Activated CD8-positive, alpha-beta T cell treated with anti-CD3 and anti-CD28 coated beads for 36 hours (primary cell): ENCODE measurements around the gene JOSD1. TPM values are rescaled to one million over a fixed set of nuclear protein-coding genes. Genes with fewer than 3 reads are reported as not detected.

Source experiments
- ATAC-seq: fragments of 200-7000 bp; cut with Tn5 transposase; one replicate; pipeline ENCODE4 v1.10.0; 2021; ENCODE audit warnings: mild to moderate bottlenecking, moderate library complexity
- CTCF ChIA-PET: fragments of 350-600 bp; sonication (Branson Sonifier 250); formaldehyde crosslinking; loops from one replicate; lab custom pipeline; 2021; ENCODE audit warnings: antibody characterized with exemption; lab: Charles Lee
- POLR2A ChIA-PET: fragments of 350-600 bp; sonication (Branson Sonifier 250); formaldehyde crosslinking; loops from one replicate; lab custom pipeline; 2021; ENCODE audit warnings: antibody characterized with exemption; lab: Charles Lee
- DNase-seq: peaks from one replicate; pipeline ENCODE4 v3.0.0-alpha.2; 2020
- H3K27ac Mint-ChIP-seq: one replicate; pipeline ENCODE4 v1.8.0; 2021; ENCODE audit warnings: mild to moderate bottlenecking, mixed read lengths
- H3K27me3 Mint-ChIP-seq: one replicate; pipeline ENCODE4 v1.8.0; 2021; ENCODE audit warnings: mixed read lengths
- H3K36me3 Mint-ChIP-seq: one replicate; pipeline ENCODE4 v1.8.0; 2021; ENCODE audit warnings: low read depth, mixed read lengths
- H3K4me1 Mint-ChIP-seq: one replicate; pipeline ENCODE4 v1.8.0; 2021; ENCODE audit warnings: low read depth, mixed read lengths
- H3K4me3 Mint-ChIP-seq: one replicate; pipeline ENCODE4 v1.8.0; 2021; ENCODE audit warnings: mild to moderate bottlenecking, moderate library complexity, mixed read lengths
- H3K9me3 Mint-ChIP-seq: one replicate; pipeline ENCODE4 v1.8.0; 2021; ENCODE audit warnings: mixed read lengths
- intact Hi-C: fragments of 100-400 bp; cut with micrococcal nuclease; formaldehyde crosslinking; loops from one replicate; pipeline ENCODE4 v1.10.0; 2022
- total RNA-seq, 2 experiments: library from RNA; stranded (reverse); gene quantifications; one replicate each; pipeline ENCODE4 v1.2.3, GENCODE V29; 2021
- TF ChIP-seq, protein P1 (sequence below): fragments of 200-600 bp; IDR thresholded peaks from one replicate; pipeline ENCODE4 v1.8.0; 2022; ENCODE audit warnings: antibody characterized with exemption, mild to moderate bottlenecking

Gene JOSD1
- total RNA-seq, 2 experiments from 2014 or later, result 84.7 to 88.1 TPM

DNA sequence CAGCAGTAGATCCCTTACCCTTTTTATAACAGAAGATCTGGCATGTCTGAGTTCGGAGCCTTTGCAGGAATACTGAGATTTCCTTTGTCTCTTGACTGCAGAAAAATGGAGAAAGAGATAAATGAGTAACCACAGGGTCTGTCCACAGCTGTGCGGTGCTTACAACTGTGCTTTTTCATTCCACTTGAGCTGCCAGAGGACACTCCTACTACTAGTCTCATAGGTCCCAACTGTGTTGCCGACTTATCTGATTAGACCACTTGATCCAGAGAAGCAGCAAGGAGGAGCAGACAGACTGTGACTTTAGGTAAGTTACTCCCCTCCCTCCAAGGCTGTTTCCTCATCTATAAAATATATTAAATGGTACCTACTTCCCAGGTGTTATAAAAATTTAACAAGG lies 62.0 kb downstream of the JOSD1 start:
- ChIA-PET CTCF (interaction anchor here (0.7 kb wide), 1 partner anchor 732 kb away, joined by 3 read pairs; the partner anchor contains the start of gene MICALL1), POLR2A (interaction anchor here (0.7 kb wide), 1 partner anchor 22 kb away, joined by 3 read pairs; no protein-coding TSS in a partner anchor)
- H3K36me3 Mint-ChIP-seq, result no peaks in the 10 kb centered on the region
- H3K27ac Mint-ChIP-seq, result no peak overlapping the region
- no peaks in the 10 kb centered on the region for H3K9me3 Mint-ChIP-seq
- no peak overlapping the region for H3K4me3 Mint-ChIP-seq
- no peak for DNase-seq
- peaks cover 2% of the 10 kb centered on the region for H3K27me3 Mint-ChIP-seq
- TF ChIP-seq, protein P1, sequence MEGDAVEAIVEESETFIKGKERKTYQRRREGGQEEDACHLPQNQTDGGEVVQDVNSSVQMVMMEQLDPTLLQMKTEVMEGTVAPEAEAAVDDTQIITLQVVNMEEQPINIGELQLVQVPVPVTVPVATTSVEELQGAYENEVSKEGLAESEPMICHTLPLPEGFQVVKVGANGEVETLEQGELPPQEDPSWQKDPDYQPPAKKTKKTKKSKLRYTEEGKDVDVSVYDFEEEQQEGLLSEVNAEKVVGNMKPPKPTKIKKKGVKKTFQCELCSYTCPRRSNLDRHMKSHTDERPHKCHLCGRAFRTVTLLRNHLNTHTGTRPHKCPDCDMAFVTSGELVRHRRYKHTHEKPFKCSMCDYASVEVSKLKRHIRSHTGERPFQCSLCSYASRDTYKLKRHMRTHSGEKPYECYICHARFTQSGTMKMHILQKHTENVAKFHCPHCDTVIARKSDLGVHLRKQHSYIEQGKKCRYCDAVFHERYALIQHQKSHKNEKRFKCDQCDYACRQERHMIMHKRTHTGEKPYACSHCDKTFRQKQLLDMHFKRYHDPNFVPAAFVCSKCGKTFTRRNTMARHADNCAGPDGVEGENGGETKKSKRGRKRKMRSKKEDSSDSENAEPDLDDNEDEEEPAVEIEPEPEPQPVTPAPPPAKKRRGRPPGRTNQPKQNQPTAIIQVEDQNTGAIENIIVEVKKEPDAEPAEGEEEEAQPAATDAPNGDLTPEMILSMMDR, result no peak
- H3K4me1 Mint-ChIP-seq, result no peaks in the 10 kb centered on the region
- ATAC-seq, result no peak
- intact Hi-C loops, result no loop called here

DNA sequence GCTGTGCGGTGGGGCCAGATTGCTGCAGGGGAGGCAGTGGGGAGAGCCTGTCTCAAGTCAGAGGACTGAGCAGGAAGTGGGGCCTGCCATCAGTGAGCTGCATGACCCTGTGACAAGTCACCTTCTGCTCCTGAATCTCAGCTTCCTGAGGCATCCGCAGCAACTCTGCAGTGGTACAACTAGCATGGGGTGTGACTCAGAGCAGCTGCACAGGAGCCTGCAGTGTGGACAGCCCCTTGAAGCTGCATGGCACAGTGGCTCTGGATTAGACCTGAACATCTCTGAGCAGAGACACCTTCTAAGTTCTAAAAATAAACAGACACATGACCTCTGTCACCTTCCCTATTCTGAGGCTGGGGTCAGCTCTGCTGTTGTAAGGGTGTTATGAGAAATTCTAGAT lies 62.5 kb downstream of the JOSD1 start:
- intact Hi-C loops, result no loop called here
- TF ChIP-seq, protein P1, result no peak
- Mint-ChIP-seq H3K27ac (no peak overlapping the region), H3K9me3 (no peaks in the 10 kb centered on the region), H3K4me1 (no peaks in the 10 kb centered on the region), H3K4me3 (no peak overlapping the region), H3K36me3 (no peaks in the 10 kb centered on the region), H3K27me3 (peaks cover under 1% of the 10 kb centered on the region)
- ATAC-seq (no peak), DNase-seq (no peak)
- POLR2A ChIA-PET, result no interaction called here
- CTCF ChIA-PET, result interaction anchor here (0.7 kb wide), 1 partner anchor 732 kb away, joined by 3 read pairs; the partner anchor contains the start of gene MICALL1

Other genes with a start within 250 kb of the JOSD1 start
- not detected for gene KCNJ4, start 245.7 kb downstream of the JOSD1 start, total RNA-seq
- 1 to 10 TPM; 1.7 to 2.1 TPM for gene KDELR3, start 232.8 kb downstream of the JOSD1 start, total RNA-seq
- 100 to 1,000 TPM; 320 to 334 TPM for gene DDX17, start 194.6 kb downstream of the JOSD1 start, total RNA-seq
- 10 to 100 TPM; 14.2 to 15.1 TPM for gene DMC1, start 130.8 kb downstream of the JOSD1 start, total RNA-seq
- 1 to 10 TPM in 1 of 2 experiments, under 1 TPM in 1; 0.74 to 1.1 TPM for gene FAM227A, start 44.6 kb downstream of the JOSD1 start, total RNA-seq
- 10 to 100 TPM; 15.6 to 15.7 TPM for gene CBY1, start 44.3 kb downstream of the JOSD1 start, total RNA-seq
- gene TOMM22, start 19.0 kb downstream of the JOSD1 start, total RNA-seq, result 100 to 1,000 TPM; 155 to 158 TPM
- gene GTPBP1, start 5.0 kb upstream of the JOSD1 start, total RNA-seq, result 10 to 100 TPM; 93.3 to 97.6 TPM
- 100 to 1,000 TPM; 101 to 107 TPM for gene SUN2, start 55.1 kb upstream of the JOSD1 start, total RNA-seq
- gene DNAL4, start 93.2 kb upstream of the JOSD1 start, total RNA-seq, result 1 to 10 TPM; 5.5 to 6.0 TPM
- under 1 TPM; 0.69 to 0.83 TPM for gene NPTXR, start 143.1 kb upstream of the JOSD1 start, total RNA-seq
- 10 to 100 TPM; 97.7 to 99.4 TPM for gene CBX6, start 171.3 kb upstream of the JOSD1 start, total RNA-seq